Trophoblast cell (in vitro differentiated cells and primary cell): ENCODE results near the gene MXRA8.

Experiments
- DNase-seq, 2 donors: peaks; one replicate each; pipeline ENCODE4 v3.0.0-alpha.2; 2016
- H2AFZ ChIP-seq: 2 replicates; pipeline ENCODE4 v1.6.1; 2013; ENCODE audit warnings: low read length, moderate library complexity, mild to moderate bottlenecking; ENCODE audit not compliant: insufficient read depth, poor library complexity
- H2AK5ac ChIP-seq: 2 replicates; pipeline ENCODE4 v1.6.1; 2013; ENCODE audit warnings: mild to moderate bottlenecking, low read length
- H2BK120ac ChIP-seq: 2 replicates; pipeline ENCODE4 v1.6.1; 2013; ENCODE audit warnings: low read length, mild to moderate bottlenecking, moderate library complexity; ENCODE audit not compliant: insufficient read depth, poor library complexity
- H2BK12ac ChIP-seq: 2 replicates; pipeline ENCODE4 v1.6.1; 2013; ENCODE audit warnings: mild to moderate bottlenecking, low read length, moderate library complexity
- H2BK5ac ChIP-seq: 2 replicates; pipeline ENCODE4 v1.6.1; 2013; ENCODE audit warnings: low read length, low read depth, moderate library complexity, mild to moderate bottlenecking; ENCODE audit not compliant: poor library complexity
- H3K14ac ChIP-seq: 2 replicates; pipeline ENCODE4 v1.6.1; 2013; ENCODE audit warnings: mild to moderate bottlenecking, low read length
- H3K18ac ChIP-seq: 2 replicates; pipeline ENCODE4 v1.6.1; 2013; ENCODE audit warnings: mild to moderate bottlenecking, low read length
- H3K23ac ChIP-seq: 2 replicates; pipeline ENCODE4 v1.6.1; 2013; ENCODE audit warnings: low read length
- H3K27ac ChIP-seq: 2 replicates; pipeline ENCODE4 v1.5.1; 2013; ENCODE audit warnings: low read depth, mild to moderate bottlenecking, inconsistent platforms, low read length, moderate library complexity
- H3K27me3 ChIP-seq: 2 replicates; pipeline ENCODE4 v1.6.1; 2013; ENCODE audit warnings: inconsistent platforms, mild to moderate bottlenecking, low read length, moderate library complexity; ENCODE audit not compliant: insufficient read depth
- H3K36me3 ChIP-seq, 2 experiments: 1 replicate in 1 of 2; 2 replicates in 1 of 2; pipeline ENCODE4 v1.6.1; 2013; ENCODE audit warnings: low read length in 2 of 2, mild to moderate bottlenecking in 2 of 2, moderate library complexity in 1 of 2; ENCODE audit not compliant: insufficient read depth in 2 of 2, control insufficient read depth in 1 of 2
- H3K4ac ChIP-seq: 2 replicates; pipeline ENCODE4 v1.6.1; 2013; ENCODE audit warnings: low read depth, mild to moderate bottlenecking, low read length, moderate library complexity
- H3K4me1 ChIP-seq, 2 experiments: 1 replicate in 1 of 2; 2 replicates in 1 of 2; pipeline ENCODE4 v1.6.1; 2013; ENCODE audit warnings: low read length in 2 of 2, mild to moderate bottlenecking in 2 of 2, moderate library complexity in 1 of 2; ENCODE audit not compliant: insufficient read depth in 2 of 2, control insufficient read depth in 1 of 2
- H3K4me2 ChIP-seq: 2 replicates; pipeline ENCODE4 v1.6.1; 2013; ENCODE audit warnings: inconsistent platforms, mild to moderate bottlenecking, low read length, moderate library complexity
- H3K4me3 ChIP-seq: 2 replicates; pipeline ENCODE4 v1.5.1; 2013; ENCODE audit warnings: mild to moderate bottlenecking, low read depth, low read length, inconsistent platforms
- H3K79me1 ChIP-seq: one replicate; pipeline ENCODE4 v1.6.1; 2013; ENCODE audit warnings: low read length
- H3K79me2 ChIP-seq: 2 replicates; pipeline ENCODE4 v1.6.1; 2013; ENCODE audit warnings: low read length, mild to moderate bottlenecking; ENCODE audit not compliant: control insufficient read depth, insufficient read depth, poor library complexity
- H3K9ac ChIP-seq: 2 replicates; pipeline ENCODE4 v1.6.1; 2013; ENCODE audit warnings: mild to moderate bottlenecking, low read length
- H3K9me3 ChIP-seq: 2 replicates; pipeline ENCODE4 v1.6.1; 2013; ENCODE audit warnings: low read depth, mild to moderate bottlenecking, control low read depth, inconsistent platforms, low read length; ENCODE audit not compliant: insufficient read depth
- H4K12ac ChIP-seq: 2 replicates; pipeline ENCODE4 v1.6.1; 2013; ENCODE audit warnings: low read depth, mild to moderate bottlenecking, low read length, moderate library complexity
- H4K8ac ChIP-seq: 2 replicates; pipeline ENCODE4 v1.6.1; 2013; ENCODE audit warnings: low read depth, mild to moderate bottlenecking, low read length, moderate library complexity
- H4K91ac ChIP-seq: one replicate; pipeline ENCODE4 v1.6.1; 2013; ENCODE audit warnings: low read depth, mild to moderate bottlenecking, low read length, moderate library complexity
- WGBS: extraction: QIAGEN DNeasy Blood & Tissue Kit; methylation state at CpG from one replicate; pipeline ENCODE4 v1.1.7; 2013; ENCODE audit warnings: missing lambda C conversion rate; ENCODE audit not compliant: insufficient read length, insufficient coverage; ENCODE audit errors: extremely low coverage; 5-methylcytosine and 5-hydroxymethylcytosine counted together

MXRA8 gene

GRCh38 chr1:1351511-1352427, 6.6 kb downstream of the MXRA8 start:
- Histone ChIP-seq H2BK120ac (no peak overlapping the region), H3K23ac (no peak overlapping the region), H3K9me3 (no peaks in the 10 kb centered on the region), H2BK5ac (peak overlapping the region; percentile 32), H2AFZ (no peak overlapping the region), H3K14ac (no peak overlapping the region), H4K12ac (peak overlapping the region; percentile 55), H3K4ac (no peak overlapping the region), H3K36me3 (peaks cover 30 to 31% of the 10 kb centered on the region in 2 experiments), H2BK12ac (no peak overlapping the region), H3K79me2 (peaks cover 21% of the 10 kb centered on the region), H3K18ac (peak overlapping the region; percentile 61), H3K27me3 (peaks cover 9% of the 10 kb centered on the region), H4K8ac (peak overlapping the region; percentile 67), H4K91ac (peak overlapping the region; percentile 56), H3K9ac (no peak overlapping the region), H3K27ac (peak overlapping the region; percentile 35), H3K4me3 (peak overlapping the region; percentile 3), H2AK5ac (peak overlapping the region; percentile 55), H3K79me1 (peaks cover 18% of the 10 kb centered on the region), H3K4me2 (peak overlapping the region; percentile 33), H3K4me1 (peaks cover 31 to 43% of the 10 kb centered on the region in 2 experiments)
- WGBS, result no CpG with 5 or more reads among the region's 29 CpGs
- DNase-seq, result peak; percentile 93 to 95

DNA sequence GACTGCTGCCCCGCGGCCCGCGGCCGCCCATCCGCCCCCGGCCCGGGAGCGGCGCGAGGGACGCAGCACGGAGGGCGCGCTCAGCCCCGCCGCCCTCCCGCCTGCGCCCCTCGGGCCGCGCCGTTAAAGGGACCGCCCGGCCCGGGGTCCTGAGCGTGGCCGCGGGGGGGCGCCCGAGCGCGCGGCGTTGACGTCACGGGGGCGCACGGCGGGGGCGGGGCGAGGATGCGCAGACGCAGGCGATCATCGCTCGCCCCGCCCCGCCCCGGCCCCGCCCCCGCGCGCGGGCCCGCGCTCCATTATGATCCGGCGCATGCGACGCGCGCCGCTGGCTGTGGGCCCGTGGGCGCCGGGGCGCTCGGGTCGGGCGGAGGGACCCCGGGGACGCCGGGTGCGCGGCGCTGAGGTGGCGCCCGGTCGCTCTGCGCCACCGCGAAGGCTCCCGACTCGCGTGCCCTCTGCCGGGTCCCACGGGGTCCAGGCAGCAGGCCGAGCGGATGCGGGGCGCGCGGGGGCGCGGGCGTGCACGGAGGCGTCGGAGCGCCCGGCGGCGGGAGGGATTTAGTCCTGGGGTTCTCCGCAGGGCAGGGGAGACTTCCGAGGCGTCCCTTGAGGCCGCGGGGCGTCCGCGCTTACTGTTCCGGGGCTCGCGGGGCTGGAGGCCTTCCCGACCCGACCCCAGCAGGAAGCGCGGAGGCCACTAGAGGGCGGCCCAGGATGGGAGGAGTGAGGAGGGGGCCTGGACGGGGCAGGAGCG, 8.9 kb downstream of the MXRA8 start, which contains the start of gene DVL1:
DVL1 (minus strand) TSS at position 163 of the 757 bp plus-strand sequence. CDS start 353 bp downstream, outside the sequence.
- Histone ChIP-seq H3K27ac (peak within 1 kb of the TSS; percentile 94), H3K79me2 (peaks cover 28% of the 10 kb centered on the region), H3K36me3 (peaks cover 25 to 30% of the 10 kb centered on the region in 2 experiments), H2BK12ac (no peak within 1 kb of the TSS), H4K12ac (peak within 1 kb of the TSS; percentile 82), H3K18ac (peak within 1 kb of the TSS; percentile 96), H4K91ac (peak within 1 kb of the TSS; percentile 97), H3K4me2 (peak within 1 kb of the TSS; percentile 95), H3K4me3 (peak within 1 kb of the TSS; percentile 91), H3K4me1 (peaks cover 27 to 47% of the 10 kb centered on the region in 2 experiments), H2AFZ (peak within 1 kb of the TSS; percentile 78), H2BK120ac (peak within 1 kb of the TSS; percentile 62), H2AK5ac (peak within 1 kb of the TSS; percentile 87), H3K4ac (peak within 1 kb of the TSS; percentile 94), H2BK5ac (peak within 1 kb of the TSS; percentile 85), H3K79me1 (peaks cover 14% of the 10 kb centered on the region), H3K27me3 (peaks cover 5% of the 10 kb centered on the region), H3K14ac (peak within 1 kb of the TSS; percentile 96), H3K23ac (no peak within 1 kb of the TSS), H3K9ac (peak within 1 kb of the TSS; percentile 98), H4K8ac (peak within 1 kb of the TSS; percentile 98), H3K9me3 (no peaks in the 10 kb centered on the region)
- WGBS, result no CpG with 5 or more reads among the region's 122 CpGs
- peak in 1 of 2 donors; percentile 79 for DNase-seq

GRCh38 chr1:1348420-1349255, 9.7 kb downstream of the MXRA8 start:
- H2BK12ac ChIP-seq, result no peak overlapping the region
- H3K4me3 ChIP-seq, result peak overlapping the region; percentile 82
- H3K4me1 ChIP-seq, result peaks cover 23 to 45% of the 10 kb centered on the region in 2 experiments
- H3K23ac ChIP-seq, result no peak overlapping the region
- peak overlapping the region; percentile 82 for H4K12ac ChIP-seq
- peak overlapping the region; percentile 67 for H4K91ac ChIP-seq
- peak overlapping the region; percentile 35 for H2BK5ac ChIP-seq
- peak overlapping the region; percentile 84 for H4K8ac ChIP-seq
- peak overlapping the region; percentile 23 for H3K27ac ChIP-seq
- peaks cover 28% of the 10 kb centered on the region for H3K79me2 ChIP-seq
- no peaks in the 10 kb centered on the region for H3K9me3 ChIP-seq
- peaks cover 17 to 22% of the 10 kb centered on the region in 2 experiments for H3K36me3 ChIP-seq
- no CpG with 5 or more reads among the region's 109 CpGs for WGBS
- no peaks in the 10 kb centered on the region for H3K27me3 ChIP-seq
- H3K4ac ChIP-seq, result peak overlapping the region; percentile 94
- H3K4me2 ChIP-seq, result peak overlapping the region; percentile 73
- H3K14ac ChIP-seq, result peak overlapping the region; percentile 95
- H2AFZ ChIP-seq, result peak overlapping the region; percentile 75
- H2BK120ac ChIP-seq, result peak overlapping the region; percentile 47
- H3K18ac ChIP-seq, result peak overlapping the region; percentile 96
- peaks cover 14% of the 10 kb centered on the region for H3K79me1 ChIP-seq
- peak; percentile 46 to 68 for DNase-seq
- H3K9ac ChIP-seq, result peak overlapping the region; percentile 80
- peak overlapping the region; percentile 69 for H2AK5ac ChIP-seq
